B cell (primary cell): Measurements from ENCODE around the gene ZFYVE9.

Source experiments
- CTCF ChIP-seq: fragments of 200-600 bp; IDR thresholded peaks from one replicate; pipeline ENCODE4 v1.8.0; 2022; ENCODE audit warnings: antibody characterized with exemption, mild to moderate bottlenecking
- EZH2 ChIP-seq: IDR thresholded peaks from 2 replicates; pipeline ENCODE4 v1.6.1; 2012; ENCODE audit warnings: borderline replicate concordance, low read depth, mild to moderate bottlenecking, moderate library complexity, low read length; ENCODE audit not compliant: insufficient read depth, poor library complexity, severe bottlenecking

- no peak for TF ChIP-seq CTCF
- TF ChIP-seq EZH2 = no peak
These were observed 152.7 kb downstream of the ZFYVE9 start for GRCh38 chr1:52294580-52294979.
